Embryonic facial prominence (tissue), 1 donor: ENCODE measurements around the gene NDST4.

Experiments used
- DNase-seq: peaks from one replicate; pipeline ENCODE4 v3.0.0-alpha.2; 2016; ENCODE audit errors: extremely low spot score

NDST4 gene

GRCh38 chr4:114791976-114792375 lies 321.4 kb downstream of the NDST4 start:
- DNase-seq: no peak

- no peak for DNase-seq
These were observed 327.9 kb downstream of the NDST4 start for GRCh38 chr4:114785570-114785969.

GRCh38 chr4:114783215-114783595 lies 330.2 kb downstream of the NDST4 start:
- no peak for DNase-seq

- DNase-seq: no peak
These were observed 330.8 kb downstream of the NDST4 start for GRCh38 chr4:114782415-114783214.

- no peak for DNase-seq
These were observed 333.2 kb downstream of the NDST4 start for GRCh38 chr4:114780205-114780604.
